Omental fat pad (tissue), 4 donors: ENCODE measurements around the gene CIAO1. TPM values are rescaled to one million over a fixed set of nuclear protein-coding genes. Genes with fewer than 3 reads are reported as not detected.
"Not testable (repeated sequence)": the region's sequence is repeated elsewhere in the genome, so short reads cannot be mapped to it uniquely, and the experiment has no call there.

Source experiments
- ATAC-seq: fragments of 150-250 bp; one replicate; pipeline ENCODE4 v1.9.1; 2016; ENCODE audit warnings: mild to moderate bottlenecking, moderate library complexity; ENCODE audit not compliant: low FRiP score
- DNase-seq: peaks from one replicate; pipeline ENCODE4 v3.0.0-alpha.2; 2019; ENCODE audit warnings: low spot score
- total RNA-seq, 4 donors: library from RNA; depleted of rRNA; stranded (reverse); fragments of >200 nt; gene quantifications; one replicate each; pipeline ENCODE4 v1.1.0, GENCODE V29; 2016
- TF ChIP-seq, protein P1 (sequence below), 3 donors: fragments of 450-650 bp; IDR thresholded peaks; one replicate each; pipeline ENCODE4 v1.5.1; 2016 to 2017; ENCODE audit warnings: antibody characterized with exemption in 3 of 3, mild to moderate bottlenecking in 3 of 3, moderate library complexity in 2 of 3

Gene CIAO1
- total RNA-seq, 4 donors from 2014 or later: 80.9 to 117 (median 105) TPM

DNA sequence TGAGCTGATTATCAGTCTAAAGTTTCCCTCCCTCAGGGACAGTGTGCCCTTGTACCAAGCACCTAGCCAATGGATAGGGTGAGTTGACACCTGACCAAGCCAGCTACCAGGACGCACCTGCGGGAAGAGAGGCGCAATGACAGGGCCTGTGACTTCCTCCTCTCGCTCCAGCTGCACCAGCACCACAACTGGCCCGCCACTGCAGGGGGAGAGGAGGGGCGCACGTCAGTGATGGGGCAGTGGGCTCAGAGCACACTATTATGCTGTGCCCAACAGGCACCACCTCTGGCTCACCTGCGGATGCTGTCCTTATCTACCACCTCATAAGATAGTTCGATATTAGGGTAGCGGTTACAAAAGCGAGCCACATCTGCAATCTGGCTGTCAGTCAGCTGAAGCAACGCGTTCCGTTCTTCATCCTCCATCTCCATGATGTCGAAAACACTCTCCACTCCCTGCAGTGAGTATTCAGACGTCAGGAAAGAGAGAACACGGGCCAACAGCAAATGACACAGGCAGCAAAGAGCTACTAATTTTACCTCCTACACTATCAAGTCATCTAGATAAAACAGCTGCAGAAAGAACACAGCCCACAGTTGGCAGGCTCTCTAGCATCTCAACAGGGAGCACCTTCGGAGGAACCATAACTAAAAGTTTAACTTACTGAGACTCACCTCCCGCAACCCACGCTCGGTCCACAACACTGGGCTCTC is 10.9 kb downstream of the CIAO1 start:
- DNase-seq (no peak), ATAC-seq (no peak)
- TF ChIP-seq, protein P1, sequence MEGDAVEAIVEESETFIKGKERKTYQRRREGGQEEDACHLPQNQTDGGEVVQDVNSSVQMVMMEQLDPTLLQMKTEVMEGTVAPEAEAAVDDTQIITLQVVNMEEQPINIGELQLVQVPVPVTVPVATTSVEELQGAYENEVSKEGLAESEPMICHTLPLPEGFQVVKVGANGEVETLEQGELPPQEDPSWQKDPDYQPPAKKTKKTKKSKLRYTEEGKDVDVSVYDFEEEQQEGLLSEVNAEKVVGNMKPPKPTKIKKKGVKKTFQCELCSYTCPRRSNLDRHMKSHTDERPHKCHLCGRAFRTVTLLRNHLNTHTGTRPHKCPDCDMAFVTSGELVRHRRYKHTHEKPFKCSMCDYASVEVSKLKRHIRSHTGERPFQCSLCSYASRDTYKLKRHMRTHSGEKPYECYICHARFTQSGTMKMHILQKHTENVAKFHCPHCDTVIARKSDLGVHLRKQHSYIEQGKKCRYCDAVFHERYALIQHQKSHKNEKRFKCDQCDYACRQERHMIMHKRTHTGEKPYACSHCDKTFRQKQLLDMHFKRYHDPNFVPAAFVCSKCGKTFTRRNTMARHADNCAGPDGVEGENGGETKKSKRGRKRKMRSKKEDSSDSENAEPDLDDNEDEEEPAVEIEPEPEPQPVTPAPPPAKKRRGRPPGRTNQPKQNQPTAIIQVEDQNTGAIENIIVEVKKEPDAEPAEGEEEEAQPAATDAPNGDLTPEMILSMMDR (IDR thresholded peaks at IDR 0.05): no peak

- TF ChIP-seq, protein P1 (IDR thresholded peaks at IDR 0.05): no peak
- DNase-seq (no peak), ATAC-seq (no peak)
These were observed 21.3 kb downstream of the CIAO1 start for GRCh38 chr2:96287273-96287856.

GRCh38 chr2:96291751-96292150 is 25.7 kb downstream of the CIAO1 start:
- TF ChIP-seq, protein P1 (IDR thresholded peaks at IDR 0.05): no peak
- no peak for DNase-seq
- no peak for ATAC-seq

DNA sequence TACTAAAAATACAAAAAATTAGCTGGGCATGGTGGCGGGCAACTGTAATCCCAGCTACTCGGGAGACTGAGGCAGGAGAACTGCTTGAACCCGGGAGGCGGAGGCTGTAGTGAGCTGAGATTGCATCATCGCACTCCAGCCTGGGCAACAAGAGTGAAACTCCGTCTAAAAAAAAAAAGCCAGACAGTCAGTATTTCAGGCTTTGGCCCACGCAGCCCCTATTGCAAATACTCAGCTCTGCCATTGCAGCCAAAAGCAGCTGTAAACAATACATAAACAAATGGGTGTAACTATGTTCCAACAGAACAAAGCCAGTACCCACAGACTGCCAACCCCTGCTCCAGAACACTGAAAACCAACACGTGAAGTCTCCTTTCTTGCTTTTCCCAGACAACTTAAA is 28.2 kb downstream of the CIAO1 start:
- DNase-seq, ATAC-seq: not testable (repeated sequence)

- DNase-seq (no peak), ATAC-seq (no peak)
- TF ChIP-seq, protein P1 (IDR thresholded peaks at IDR 0.05): no peak
These were observed 30.9 kb downstream of the CIAO1 start for GRCh38 chr2:96296925-96297324.

GRCh38 chr2:96301865-96302264 is 35.8 kb downstream of the CIAO1 start:
- no peak for DNase-seq
- TF ChIP-seq, protein P1 (IDR thresholded peaks at IDR 0.05): no peak
- ATAC-seq: no peak

DNA sequence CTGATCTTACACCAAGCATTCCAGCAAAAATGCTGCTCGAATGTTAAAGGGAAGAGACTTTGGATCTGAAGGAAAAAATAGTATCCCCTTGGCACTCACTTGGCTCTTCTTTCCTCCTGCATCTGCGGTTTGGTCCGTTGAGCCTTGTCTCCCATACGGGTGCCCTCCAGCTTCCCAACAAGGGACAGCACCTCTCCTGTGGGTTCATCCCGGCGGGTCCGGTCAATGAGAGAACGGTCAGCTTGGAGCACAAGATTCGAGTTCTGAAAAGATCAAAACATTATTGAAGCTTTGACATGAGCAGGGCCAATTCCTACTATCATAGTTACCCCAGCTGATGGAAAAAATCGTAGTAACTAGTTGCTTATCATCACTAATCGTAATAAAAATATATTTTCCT is 38.6 kb downstream of the CIAO1 start:
- TF ChIP-seq, protein P1 (IDR thresholded peaks at IDR 0.05): no peak
- DNase-seq: no peak
- no peak for ATAC-seq
